ENCODE measurements around the gene IMP3. TPM values are rescaled to one million over a fixed set of nuclear protein-coding genes. Genes with fewer than 3 reads are reported as not detected.
A peak's percentile ranks its signal among the peaks of the same experiment; 100 is the strongest.

IMP3 gene
- total RNA-seq, 2 donors from 2014 or later: 43.1 to 66.6 TPM

GRCh38 chr15:75651810-75652543, 12.0 kb upstream of the IMP3 start:
- intact Hi-C loops (cut with DNase I): no loop called here
- Histone ChIP-seq H3K9me3 (no peaks in the 10 kb centered on the region), H3K27me3 (no peaks in the 10 kb centered on the region), H3K27ac (peak overlapping the region; percentile 54 to 76 (median 62)), H3K4me1 (peaks cover 83% of the 10 kb centered on the region), H3K4me3 (peak overlapping the region in 1 of 2 donors; percentile 1), H3K36me3 (replicated peaks in 1 of 2; ENCODE audit: insufficient read depth in 1 of 2, low read depth in 2 of 2) (no peaks in the 10 kb centered on the region)
- no peak for ATAC-seq
- TF ChIP-seq, protein P1, sequence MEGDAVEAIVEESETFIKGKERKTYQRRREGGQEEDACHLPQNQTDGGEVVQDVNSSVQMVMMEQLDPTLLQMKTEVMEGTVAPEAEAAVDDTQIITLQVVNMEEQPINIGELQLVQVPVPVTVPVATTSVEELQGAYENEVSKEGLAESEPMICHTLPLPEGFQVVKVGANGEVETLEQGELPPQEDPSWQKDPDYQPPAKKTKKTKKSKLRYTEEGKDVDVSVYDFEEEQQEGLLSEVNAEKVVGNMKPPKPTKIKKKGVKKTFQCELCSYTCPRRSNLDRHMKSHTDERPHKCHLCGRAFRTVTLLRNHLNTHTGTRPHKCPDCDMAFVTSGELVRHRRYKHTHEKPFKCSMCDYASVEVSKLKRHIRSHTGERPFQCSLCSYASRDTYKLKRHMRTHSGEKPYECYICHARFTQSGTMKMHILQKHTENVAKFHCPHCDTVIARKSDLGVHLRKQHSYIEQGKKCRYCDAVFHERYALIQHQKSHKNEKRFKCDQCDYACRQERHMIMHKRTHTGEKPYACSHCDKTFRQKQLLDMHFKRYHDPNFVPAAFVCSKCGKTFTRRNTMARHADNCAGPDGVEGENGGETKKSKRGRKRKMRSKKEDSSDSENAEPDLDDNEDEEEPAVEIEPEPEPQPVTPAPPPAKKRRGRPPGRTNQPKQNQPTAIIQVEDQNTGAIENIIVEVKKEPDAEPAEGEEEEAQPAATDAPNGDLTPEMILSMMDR (IDR thresholded peaks at IDR 0.05): no peak
- TF ChIP-seq POLR2A (IDR thresholded peaks at IDR 0.05): no peak
- 10 to 39% methylated on average over 2 of the region's 2 CpGs for WGBS, 2 donors
- peak in 1 of 4 donors; percentile 12 for DNase-seq

DNA sequence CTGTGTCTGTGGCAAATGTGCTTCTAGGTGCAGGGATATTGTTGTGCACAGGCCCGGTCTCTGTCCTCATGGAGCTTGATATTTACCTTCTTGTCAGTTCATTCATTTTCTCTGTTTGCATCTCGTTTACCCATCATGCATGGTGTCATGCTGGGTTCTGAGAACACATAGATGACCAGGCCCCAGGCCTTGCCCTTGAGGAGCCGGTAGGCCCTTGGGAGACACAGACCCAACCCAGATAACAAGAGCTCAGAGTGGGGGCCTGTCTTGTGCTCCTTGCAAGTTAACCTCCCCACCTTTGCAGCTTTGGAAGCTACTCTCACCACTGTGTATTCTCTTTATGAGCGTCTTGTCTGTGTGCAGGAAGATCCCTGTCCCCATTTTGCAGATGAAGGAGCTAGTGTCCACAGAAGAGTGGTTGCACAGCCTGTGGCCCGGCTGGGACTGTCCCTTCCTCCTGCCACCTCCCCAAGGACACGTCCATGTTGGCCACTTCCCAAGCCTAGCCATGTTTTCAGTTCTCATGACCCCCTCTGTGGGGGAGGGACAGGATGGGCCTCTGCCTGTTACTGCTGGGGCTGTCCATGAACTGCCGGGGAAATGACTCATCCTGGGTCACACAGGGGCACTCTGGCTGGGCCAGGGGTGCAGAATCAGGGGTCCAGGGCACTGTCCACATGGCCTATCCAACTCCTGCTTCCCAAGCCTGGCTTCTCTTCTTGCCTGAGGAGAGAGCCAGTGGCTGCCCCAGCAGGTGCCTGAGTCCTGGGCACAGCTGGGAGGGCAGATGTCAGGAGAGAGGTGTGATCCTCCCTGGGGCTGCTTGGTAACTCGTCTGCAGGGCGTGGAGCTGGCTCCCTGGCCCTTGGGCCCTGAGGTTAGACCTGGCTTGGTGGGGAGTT, 11.1 kb upstream of the IMP3 start:
- peak overlapping the region; percentile 54 to 76 (median 62) for H3K27ac ChIP-seq
- peak; percentile 29 to 44 (median 30) for TF ChIP-seq POLR2A (IDR thresholded peaks at IDR 0.05)
- TF ChIP-seq, protein P1 (IDR thresholded peaks at IDR 0.05): no peak

DNA sequence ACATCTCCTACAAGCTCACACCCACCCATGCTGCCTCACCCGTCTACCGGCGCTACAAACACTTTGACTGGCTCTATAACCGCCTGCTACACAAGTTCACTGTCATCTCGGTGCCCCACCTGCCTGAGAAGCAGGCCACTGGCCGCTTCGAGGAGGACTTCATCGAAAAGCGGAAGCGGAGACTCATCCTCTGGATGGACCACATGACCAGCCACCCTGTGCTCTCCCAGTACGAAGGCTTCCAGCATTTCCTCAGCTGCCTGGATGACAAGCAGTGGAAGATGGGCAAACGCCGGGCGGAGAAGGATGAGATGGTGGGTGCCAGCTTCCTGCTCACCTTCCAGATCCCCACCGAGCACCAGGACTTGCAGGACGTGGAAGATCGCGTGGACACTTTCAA, 9.8 kb upstream of the IMP3 start:
- no peak for ATAC-seq
- no peak overlapping the region for H3K4me3 ChIP-seq
- H3K36me3 ChIP-seq (replicated peaks in 1 of 2; ENCODE audit: insufficient read depth in 1 of 2, low read depth in 2 of 2): no peaks in the 10 kb centered on the region
- DNase-seq: peak in 1 of 4 donors; percentile 15
- no peaks in the 10 kb centered on the region for H3K27me3 ChIP-seq
- intact Hi-C loops (cut with DNase I): no loop called here
- 69 to 76% methylated on average over 10 to 18 of the region's 18 CpGs for WGBS, 2 donors
- peak overlapping the region; percentile 47 to 97 (median 72) for H3K27ac ChIP-seq
- TF ChIP-seq, protein P1 (IDR thresholded peaks at IDR 0.05): no peak
- no peak for TF ChIP-seq POLR2A (IDR thresholded peaks at IDR 0.05)
- peaks cover 74% of the 10 kb centered on the region for H3K4me1 ChIP-seq
- H3K9me3 ChIP-seq: no peaks in the 10 kb centered on the region

More for the DNA sequence above, 11.1 kb upstream of the IMP3 start:
- ATAC-seq (peak; percentile 45), DNase-seq (peak; percentile 85 to 92 (median 90))
- intact Hi-C loops (cut with DNase I): no loop called here
- peak overlapping the region; percentile 1 to 14 for H3K4me3 ChIP-seq
- no peaks in the 10 kb centered on the region for H3K27me3 ChIP-seq
- peaks cover 80% of the 10 kb centered on the region for H3K4me1 ChIP-seq
- WGBS, 2 donors: 19 to 24% methylated on average over 3 to 9 of the region's 9 CpGs
- no peaks in the 10 kb centered on the region for H3K9me3 ChIP-seq
- no peaks in the 10 kb centered on the region for H3K36me3 ChIP-seq (replicated peaks in 1 of 2; ENCODE audit: insufficient read depth in 1 of 2, low read depth in 2 of 2)

DNA sequence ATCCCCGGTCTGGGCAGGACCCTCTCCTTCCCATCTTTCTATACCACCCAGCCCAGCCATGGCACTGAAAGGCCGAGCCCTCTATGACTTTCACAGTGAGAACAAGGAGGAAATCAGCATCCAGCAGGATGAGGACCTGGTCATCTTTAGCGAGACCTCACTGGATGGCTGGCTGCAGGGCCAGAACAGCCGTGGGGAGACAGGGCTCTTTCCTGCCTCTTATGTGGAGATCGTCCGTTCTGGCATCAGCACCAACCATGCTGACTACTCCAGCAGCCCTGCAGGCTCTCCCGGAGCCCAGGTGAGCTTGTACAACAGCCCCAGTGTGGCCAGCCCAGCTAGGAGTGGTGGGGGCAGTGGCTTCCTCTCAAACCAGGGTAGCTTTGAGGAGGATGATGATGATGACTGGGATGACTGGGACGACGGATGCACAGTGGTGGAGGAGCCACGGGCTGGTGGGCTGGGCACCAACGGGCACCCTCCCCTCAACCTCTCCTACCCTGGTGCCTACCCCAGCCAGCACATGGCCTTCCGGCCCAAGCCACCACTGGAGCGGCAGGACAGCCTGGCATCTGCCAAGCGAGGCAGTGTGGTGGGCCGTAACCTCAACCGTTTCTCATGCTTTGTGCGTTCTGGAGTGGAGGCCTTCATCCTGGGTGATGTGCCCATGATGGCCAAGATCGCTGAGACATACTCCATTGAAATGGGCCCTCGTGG, 9.2 kb upstream of the IMP3 start:
- TF ChIP-seq POLR2A (IDR thresholded peaks at IDR 0.05): no peak
- TF ChIP-seq, protein P1 (IDR thresholded peaks at IDR 0.05): no peak
- Histone ChIP-seq H3K4me1 (peaks cover 67% of the 10 kb centered on the region), H3K9me3 (no peaks in the 10 kb centered on the region), H3K27ac (peak overlapping the region; percentile 96 to 99 (median 98)), H3K4me3 (peak overlapping the region in 1 of 2 donors; percentile 74), H3K27me3 (no peaks in the 10 kb centered on the region), H3K36me3 (replicated peaks in 1 of 2; ENCODE audit: insufficient read depth in 1 of 2, low read depth in 2 of 2) (no peaks in the 10 kb centered on the region)
- intact Hi-C loops (cut with DNase I): no loop called here
- WGBS, 2 donors: 44 to 51% methylated on average over 8 to 19 of the region's 19 CpGs
- DNase-seq: peak in 1 of 4 donors; percentile 15
- ATAC-seq: no peak
